Suppressor macrophage treated with lipopolysaccharide for 4 hours (primary cell): Measurements from ENCODE around the gene RAP2B.
"Not testable (repeated sequence)": the region's sequence is repeated elsewhere in the genome, so short reads cannot be mapped to it uniquely, and the experiment has no call there.

Source experiments
- DNase-seq: peaks from one replicate; pipeline ENCODE4 v3.0.0-alpha.2; 2020

RAP2B gene

DNA sequence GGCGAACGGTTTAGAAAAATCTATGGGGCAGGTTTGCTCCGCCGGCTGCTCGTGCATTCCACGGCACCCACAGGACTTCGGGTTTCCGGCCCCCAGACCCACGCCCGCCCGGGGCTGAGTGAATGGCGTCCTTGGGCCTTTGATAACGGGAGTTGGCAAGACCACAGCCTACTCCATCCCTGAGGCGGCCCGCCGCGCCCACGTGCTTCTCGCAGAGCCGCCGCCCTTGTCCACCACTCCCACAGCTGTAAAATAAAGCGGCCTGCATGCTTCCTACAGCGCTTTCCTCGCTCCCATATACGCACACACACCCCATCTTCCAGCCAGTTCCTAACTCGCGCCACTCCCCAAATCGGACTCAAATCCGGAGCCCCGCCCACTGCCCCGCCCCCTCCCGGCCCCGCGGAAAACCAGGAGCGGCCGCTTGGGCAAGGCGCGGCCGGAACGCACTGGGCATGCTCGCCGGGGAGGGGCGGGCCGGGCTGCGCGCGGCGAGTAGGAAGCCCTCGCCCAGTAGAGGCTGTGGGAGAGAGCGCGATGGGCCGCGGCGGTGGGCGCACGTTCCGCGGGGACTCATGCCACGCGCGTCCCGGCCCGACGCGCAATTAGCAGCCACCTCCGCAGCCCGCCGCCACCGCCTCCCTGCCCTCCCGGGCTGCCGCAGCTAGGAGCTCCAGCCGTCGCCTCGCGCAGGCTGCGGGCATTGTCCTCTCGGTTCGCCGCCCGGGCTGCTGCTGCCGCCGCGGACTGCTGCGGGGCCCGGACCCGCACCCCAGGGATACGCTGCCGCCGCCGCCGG, at the start of gene RAP2B:
Gene RAP2B, plus strand, starts transcription at position 513 of the 799 bp plus-strand sequence. CDS start 468 bp downstream, outside the sequence.
- peak; percentile 98 for DNase-seq

DNA sequence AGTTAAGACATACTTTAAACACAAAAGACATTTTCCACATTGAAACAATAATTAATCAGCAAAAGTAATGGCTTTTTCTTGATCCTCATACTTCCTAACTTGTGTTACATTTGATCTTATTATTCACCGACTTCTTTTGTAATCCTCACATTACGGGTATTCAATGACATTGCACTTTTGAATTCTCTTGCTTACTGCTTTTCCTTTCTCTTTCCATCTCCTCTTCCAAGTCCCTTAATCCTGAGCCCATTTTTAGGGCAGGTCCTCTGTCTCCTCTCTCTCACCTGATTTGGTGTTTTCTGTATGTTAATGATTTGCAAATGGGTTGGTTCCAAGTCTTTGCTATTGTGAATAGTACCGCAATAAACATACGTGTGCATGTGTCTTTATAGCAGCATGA, 48.5 kb upstream of the RAP2B start:
- DNase-seq: peak; percentile 51

DNA sequence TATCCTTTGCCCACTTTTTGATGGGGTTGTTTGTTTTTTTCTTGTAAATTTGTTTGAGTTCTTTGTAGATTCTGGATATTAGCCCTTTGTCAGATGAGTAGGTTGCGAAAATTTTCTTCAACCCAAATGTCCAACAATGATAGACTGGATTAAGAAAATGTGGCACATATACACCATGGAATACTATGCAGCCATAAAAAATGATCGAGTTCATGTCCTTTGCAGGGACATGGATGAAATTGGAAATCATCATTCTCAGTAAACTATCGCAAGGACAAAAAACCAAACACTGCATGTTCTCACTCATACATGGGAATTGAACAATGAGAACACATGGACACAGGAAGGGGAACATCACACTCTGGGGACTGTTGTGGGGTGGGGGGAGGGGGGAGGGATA, 47.8 kb upstream of the RAP2B start:
- DNase-seq: not testable (repeated sequence)

DNA sequence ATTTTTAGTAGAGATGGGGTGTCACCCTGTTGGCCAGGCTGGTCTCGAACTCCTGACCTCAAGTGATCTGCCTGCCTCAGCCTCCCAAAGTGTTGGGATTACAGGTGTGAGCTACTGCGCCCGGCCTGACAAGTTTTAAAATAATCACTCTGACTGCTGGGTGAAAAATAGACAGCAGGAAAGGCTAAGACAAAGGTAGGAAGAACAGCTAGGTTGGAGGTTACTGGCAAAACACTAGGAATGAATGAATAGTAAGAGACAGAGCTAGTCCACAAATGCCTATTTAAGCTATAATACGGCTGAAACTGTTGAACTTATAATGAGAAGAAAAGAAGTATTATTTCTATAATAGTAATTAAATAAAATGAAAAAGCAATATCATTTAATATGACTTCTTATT, 46.7 kb upstream of the RAP2B start:
- DNase-seq: no peak

DNA sequence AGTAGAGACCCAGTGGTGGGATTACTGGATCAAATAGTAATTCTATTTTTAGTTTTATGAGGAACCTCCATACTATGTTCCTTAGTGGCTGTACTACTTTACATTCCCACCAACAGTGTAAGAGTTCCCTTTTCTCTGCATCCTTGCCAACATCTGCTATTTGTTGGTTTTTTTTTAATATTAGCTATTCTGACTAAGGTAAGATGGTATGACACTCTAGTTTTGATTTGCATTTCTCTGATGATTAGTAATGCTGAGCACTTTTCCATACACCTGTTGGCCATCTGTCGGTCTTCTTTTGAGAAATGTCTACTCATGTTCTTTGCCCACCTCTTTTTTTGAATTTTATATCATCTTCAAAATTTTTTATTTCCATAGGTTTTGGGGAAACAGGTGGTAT, 34.2 kb upstream of the RAP2B start:
- no peak for DNase-seq

DNA sequence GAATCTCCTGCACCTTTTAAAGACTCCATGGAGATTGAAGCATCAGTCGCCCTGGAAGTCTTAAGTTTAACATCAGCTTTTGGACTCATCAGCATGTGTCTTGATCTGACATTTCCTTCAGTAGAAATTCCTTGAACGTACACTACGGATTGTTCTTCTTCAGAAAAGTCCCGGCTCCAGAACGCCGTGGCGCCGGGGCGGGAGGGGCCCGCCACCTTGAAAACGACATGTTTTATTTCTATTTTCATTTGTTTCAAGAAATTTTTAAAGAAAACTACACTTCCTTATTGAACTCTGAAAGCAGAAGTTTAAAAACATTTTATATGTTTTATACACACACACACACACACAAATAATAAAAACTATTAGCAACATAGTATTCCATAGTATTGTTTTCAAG, 32.6 kb upstream of the RAP2B start:
- DNase-seq: no peak

DNA sequence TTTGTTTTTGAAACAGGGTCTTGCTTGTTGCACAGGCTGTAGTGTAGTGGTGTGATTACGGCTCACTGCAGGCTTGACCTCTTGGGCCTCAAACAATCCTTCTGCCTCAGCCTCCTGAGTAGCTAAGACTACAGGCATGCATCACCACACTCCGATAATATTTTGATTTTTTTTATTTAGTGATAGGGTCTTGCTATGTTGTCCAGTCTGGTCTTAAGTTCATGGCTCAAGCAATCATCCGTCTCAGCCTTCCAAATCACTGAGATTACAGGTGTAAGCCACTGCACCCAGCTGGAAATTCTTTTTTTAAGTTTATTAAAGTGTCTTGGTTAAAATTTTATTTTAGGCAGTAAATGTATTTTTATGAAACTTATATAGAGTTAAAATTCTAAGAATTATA, 32.2 kb upstream of the RAP2B start:
- no peak for DNase-seq

DNA sequence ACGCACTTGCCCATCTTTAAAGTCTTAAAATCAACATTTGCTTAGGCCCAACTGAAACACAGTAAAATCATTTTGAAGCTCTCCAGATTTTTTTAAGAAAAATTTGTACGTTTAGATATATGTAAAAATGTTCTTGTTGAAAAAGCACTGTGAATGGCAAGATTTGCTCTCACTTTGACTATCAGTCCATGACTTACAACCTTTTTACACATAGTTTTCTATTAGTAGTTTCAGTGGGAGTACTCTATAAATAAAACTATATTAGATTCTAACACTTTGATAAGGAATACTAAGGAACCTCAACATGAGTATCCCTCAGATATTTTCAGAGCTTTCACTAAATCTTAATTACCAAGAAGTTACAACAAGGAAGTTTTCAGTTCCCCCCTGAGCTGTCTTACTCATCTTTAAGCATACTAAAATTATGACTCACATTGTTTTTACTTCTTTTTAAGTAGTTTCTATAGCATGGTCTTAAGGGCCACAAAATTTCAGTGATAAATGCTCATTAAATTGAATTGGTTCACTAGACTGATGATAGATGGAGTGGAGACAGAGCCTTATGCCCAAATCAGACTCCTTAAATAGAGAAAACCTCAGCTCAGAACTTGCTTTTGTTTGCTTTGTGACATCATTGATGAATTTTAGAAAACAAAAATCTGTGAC, 31.6 kb upstream of the RAP2B start:
- peak; percentile 78 for DNase-seq

DNA sequence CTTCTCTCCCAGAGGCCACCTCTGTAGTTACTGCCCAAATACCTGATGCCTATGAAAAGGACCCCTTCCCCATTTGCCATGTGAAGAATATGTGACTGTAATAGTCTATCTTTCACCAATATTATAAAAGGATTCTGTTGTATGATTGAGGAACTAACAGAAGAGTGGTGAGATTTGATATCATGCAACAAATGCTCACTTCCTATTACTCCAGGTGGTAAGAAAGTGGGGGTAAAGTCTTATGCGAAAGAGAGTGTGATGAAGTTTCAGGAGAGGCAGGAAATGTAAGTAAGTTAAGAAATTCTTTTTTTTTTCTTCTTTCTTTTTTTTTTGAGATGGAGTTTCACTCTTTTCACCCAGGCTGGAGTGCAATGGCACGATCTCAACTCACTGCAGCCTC, 24.4 kb upstream of the RAP2B start:
- DNase-seq: no peak

DNA sequence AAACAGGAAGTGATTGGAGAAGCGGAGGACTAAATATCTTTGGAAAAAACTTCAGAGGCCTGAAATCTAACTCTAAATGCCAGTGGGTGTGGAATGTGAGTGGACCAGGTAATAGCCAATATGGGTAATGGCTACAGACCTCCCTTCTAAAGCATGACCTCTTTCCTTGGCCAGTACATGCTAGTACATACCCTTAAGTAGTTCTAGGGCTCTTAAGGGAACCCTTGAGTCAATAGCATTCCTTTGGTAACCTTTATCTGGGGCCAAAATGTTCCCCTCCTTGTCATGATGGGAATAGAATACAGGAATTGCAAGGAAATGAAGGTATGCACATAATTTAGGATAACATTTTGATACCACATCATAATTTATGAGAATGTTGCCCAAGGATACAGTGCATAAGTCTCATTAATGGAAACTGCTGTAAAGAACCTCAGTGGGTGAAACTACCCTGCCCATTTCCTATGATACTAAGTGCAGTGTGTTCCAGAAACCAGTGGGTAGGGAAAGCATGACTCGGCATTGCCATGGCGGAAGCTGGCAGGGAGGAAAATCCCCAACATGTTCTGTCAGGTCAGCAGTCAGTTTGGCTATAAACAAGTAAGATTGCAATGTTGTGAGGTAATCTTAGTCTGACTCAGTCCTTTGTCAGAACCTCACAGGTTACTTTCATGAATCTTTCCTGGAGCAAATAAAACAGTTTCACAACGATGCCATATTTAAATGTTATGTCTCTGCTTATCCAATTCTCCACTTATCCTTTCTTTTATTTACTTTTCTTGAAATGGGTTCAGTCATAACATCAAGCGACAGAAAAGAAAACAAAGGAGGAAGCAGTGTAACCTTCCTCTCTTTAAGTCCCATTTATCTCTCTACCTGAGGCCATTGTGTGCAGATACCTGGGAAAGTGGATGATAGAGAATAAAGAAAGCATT, 23.5 kb upstream of the RAP2B start:
- peak; percentile 96 for DNase-seq

DNA sequence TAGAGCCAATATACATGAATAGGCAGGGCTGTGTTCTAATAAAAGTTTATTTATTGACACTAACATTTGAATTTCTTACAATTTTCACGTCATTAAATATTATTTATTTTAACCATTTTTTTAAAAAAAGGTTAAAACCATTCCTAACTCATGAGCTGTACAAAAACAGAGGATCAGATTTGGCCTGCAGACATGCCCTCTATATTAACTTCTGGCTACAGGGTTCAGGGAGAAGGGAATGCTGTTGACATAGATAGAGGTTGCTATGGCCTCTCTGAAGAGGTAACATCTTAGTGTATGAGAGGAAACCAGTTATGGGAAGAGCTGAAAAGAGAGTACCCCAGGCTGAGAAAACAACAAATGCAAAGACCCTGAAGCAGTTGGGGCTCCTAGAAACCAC, 19.1 kb upstream of the RAP2B start:
- DNase-seq: no peak

DNA sequence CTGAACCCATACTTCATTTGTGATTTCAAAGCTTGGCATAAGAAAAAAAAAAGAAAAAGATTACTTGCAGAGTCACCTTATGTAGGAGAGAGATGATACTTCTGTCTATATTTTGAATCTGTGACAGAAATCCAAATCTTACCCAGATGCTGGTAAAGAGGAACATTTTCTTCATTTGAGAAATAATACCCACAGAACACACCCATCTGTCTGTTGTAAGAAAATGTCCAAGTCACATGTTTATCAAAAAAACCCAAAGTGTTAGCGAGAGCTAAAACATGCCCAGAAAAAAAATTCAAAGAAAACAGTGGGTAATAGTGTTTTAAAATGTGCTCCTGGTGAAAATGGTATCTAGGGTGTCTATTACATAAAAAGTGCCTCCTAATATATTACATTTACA, 18.0 kb upstream of the RAP2B start:
- peak; percentile 39 for DNase-seq

DNA sequence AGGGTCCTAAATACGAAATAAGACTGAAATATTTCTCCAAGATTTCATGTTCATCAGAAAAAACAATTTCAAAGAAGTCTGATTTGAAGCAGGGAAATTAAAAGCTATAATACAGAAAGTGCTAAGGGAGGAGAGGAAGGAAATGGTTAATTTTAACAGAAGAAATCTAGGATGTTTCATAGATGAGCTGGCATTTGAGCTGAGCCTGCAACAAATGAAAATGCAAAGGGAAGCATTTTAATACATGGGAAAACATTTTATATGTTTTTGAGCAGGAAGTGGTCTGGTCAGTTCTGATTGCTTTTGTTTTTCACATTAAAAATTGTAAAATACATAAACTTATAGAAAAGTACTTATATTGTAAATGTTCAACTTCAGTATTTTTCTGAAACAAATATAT, 17.2 kb upstream of the RAP2B start:
- DNase-seq: no peak

DNA sequence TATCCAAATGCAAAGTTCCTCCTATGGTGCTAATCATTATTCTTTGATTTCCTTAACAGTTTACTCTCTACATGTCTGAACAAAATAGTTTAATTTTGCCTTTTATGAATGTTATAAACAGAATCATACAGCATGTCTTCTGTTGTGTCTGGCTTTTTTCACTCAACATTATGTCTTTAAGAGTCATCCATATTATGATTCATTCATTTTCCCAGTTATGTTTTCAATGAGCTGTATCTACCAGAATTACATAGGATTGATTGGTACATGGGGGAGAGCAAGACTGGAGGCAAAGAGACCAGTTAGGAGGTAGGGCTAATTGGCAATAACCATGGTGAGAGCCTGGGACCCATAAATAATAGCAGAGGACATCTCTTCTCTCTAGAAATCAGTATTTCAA, 16.6 kb upstream of the RAP2B start:
- no peak for DNase-seq

DNA sequence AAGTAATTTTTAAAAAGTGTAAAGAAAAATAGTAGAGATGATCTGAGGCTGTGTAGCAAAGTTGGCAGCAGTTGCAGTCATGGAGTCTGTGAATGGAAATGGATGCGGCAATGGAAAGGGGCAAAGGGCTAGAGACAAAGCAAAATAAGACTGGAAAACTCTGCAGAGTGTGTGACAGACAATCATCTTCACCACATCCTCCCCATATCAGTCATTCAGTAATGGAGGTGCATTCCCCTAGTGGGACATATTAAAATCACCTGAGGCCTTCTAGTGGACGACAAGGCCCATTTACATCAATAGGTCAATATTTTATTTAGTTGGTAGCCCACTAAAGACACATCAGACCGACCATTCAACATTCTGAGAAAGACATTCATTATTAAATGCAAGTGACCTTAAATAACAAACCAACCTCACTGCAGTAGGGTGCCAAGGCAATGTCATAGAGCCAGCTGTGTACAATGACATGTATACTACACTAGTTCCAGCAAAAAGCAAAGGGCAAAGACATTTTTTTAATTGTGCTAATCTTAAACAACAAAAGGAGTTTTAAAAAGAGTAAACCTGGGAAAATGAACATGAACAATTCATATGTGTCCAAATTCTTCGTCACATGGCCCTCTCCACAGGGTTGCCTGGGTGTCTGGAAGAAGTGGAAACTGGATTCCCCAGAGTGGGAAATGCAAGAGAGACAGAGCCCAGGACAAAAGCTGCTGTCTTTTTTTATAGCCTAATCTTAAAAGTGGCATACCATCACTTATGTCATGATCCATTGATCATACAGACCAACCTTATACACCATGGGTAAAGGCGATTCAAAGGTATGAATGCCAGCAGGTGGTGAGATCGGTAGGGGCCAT, 15.6 kb upstream of the RAP2B start:
- DNase-seq: no peak

DNA sequence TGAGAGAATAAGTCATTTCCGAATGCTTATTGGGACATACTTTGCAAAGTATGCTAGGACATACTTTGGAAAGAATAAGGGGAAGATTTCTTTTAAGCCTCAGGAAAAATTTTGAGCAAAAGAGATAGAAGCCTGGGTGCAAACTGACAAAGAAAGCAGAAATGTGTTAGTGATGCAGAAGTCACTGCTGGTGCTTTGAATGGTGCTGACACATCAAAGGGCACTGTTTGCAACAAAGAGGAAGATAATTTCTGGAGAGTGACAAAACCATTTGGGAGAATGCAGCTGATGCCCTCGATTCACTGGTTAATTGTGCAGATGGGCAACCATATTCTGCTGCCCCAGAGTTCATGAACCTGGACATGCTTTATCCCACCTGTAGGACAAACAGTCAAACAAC, 11.0 kb upstream of the RAP2B start:
- peak; percentile 63 for DNase-seq

DNA sequence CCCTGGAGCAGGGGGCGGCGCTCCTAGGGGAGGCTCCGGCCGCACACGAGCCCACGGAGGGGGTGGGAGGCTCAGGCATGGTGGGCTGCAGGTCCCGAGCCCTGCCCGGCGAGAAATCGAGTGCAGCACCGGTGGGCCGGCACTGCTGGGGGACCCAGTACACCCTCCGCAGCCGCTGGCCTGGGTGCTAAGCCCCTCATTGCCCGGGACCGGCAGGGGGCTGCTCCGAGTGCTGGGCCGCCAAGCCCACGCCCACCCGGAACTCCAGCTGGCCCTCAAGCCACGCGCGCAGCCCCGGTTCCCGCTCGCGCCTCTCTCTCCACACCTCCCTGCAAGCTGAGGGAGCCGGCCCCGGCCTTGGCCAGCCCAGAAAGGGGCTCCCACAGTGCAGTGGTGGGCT, 6.2 kb upstream of the RAP2B start:
- DNase-seq: not testable (repeated sequence)

DNA sequence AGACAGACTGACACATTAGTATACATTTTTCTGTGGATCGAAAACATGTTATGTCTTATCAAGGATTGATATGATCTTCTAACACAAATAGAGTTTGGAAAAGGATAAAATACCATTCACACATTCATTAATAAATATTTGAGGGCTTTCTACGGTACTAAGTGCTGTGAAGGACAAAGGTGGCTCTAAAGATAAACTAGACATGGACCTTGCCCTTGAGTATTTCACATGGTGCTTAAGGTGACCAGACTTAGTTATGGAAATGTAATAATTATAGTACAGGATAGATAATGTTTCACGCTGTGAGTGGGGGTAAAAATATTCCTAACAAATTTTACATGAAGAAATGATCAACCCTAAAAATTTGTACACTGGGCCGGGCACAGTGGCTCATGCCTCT, 3.8 kb upstream of the RAP2B start:
- DNase-seq: no peak

DNA sequence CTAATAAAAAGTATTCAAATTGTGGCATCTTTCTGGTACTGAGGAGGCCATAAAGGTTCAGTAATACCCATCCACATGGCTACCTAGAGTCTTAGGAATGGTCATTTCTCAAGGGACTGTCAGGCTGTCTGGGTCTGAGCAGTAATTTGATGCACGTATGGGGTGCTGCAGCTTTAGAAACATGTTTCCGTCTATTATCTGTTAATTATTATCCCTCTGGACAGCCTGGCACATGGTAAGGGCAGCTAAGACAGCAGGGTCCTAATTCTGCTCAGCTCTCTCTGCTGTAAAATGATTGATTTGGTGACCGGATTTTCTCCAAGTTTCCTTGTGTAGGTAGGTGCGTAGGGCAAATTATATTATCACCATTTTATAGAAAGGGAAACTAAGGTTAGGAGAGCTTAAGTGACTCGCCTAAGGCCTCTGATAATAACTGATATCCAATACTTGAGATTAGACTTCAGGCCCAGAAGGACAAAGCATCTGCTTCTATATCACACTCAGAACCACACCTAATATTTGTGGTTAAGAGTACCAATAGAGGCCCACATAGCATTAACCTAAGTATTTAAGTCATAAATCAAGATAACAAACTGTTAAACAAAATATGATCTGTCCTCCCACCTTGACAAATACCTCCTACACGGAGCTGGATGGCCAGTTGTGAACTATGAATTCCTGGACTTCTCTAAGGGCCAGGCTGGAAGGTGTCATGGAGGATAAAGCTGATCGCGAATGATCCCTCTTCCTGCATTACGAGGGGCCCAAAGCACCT, 2.9 kb upstream of the RAP2B start:
- DNase-seq: no peak

DNA sequence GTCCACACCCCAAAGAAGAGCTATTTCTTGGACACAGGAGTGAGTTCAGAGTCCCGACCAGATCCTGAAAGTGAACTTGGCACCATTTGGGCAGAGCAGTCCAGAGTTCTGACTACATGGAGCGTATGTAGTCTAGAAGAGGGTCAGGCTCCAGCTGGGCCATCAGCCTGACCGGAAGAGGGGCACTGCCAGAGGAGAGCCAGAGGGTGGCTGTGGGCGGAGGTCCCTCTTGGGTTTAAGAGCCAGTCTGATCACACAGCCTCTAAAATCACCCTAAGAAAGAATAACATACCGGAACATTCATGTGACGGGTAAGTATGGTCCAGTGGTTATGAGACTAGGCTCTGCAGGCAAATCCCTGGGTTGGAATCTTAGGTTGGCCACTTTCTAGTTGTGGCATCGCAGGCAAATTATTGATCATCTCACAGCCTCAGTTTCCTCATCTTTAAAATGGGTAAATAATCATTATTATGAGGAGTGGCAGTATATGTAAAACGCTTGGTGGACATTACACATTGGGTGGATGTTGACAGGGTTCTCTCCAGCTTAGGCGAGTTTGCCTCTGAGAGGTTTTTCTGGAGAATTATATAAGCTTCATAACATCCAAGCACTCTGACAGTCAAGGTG, 2.1 kb upstream of the RAP2B start:
- DNase-seq: no peak

DNA sequence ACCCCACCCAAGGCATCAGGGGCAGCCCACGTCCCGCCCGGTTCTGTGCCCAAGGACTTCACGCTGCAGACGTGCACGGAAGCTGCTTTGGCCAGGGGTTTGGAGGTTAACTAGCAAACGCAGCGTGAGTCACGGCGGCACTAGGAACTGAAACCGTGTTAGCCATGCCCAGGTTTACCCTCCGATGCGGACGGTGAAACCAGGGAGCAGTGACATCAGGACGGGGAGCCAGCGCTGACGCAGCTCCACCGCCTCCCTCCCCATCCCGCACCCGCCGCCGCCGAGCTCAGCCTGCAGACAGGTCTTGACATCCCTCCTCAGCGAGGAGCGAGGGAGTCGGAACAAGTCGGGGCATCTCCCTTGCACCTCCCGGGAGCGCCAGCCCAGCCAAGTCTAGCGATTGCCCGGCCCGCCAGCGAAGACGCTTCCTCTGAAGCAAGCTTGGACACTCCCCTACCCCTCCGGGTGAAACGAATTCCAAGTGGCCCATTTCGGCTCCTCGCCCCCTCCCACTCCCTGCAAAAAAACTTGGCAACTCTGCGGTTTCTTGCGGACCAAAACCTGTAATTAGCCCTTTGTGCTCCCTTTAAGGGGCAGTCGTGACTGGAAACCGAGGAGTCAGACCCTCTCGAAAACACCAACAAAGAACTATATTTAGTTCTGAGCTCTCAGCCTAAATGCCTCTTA, 1.4 kb upstream of the RAP2B start:
- DNase-seq: peak; percentile 93
